Panc1 (cell line): Measurements from ENCODE around the gene SGCG. TPM values are rescaled to one million over a fixed set of nuclear protein-coding genes. Genes with fewer than 3 reads are reported as not detected.
"Not testable (repeated sequence)": the region's sequence is repeated elsewhere in the genome, so short reads cannot be mapped to it uniquely, and the experiment has no call there.

ENCODE experiments used
- ATAC-seq: fragments of 200-7000 bp; cut with Tn5 transposase; 2 replicates; pipeline ENCODE4 v1.9.1; 2020; ENCODE audit warnings: mild to moderate bottlenecking, moderate library complexity
- BruUV-seq: library from RNA; stranded (reverse); fragments of 400-500 nt; replicated peaks from 2 replicates; lab custom pipeline; 2021; lab: Mats Ljungman, UMichigan
- CTCF ChIA-PET: fragments of 300-600 bp; sonication (Branson Sonifier 250); formaldehyde crosslinking; loops from one replicate; lab custom pipeline; 2022; ENCODE audit warnings: antibody characterized with exemption; lab: Charles Lee
- POLR2A ChIA-PET: fragments of 300-600 bp; sonication (Branson Sonifier 250); formaldehyde crosslinking; loops from one replicate; lab custom pipeline; 2022; ENCODE audit warnings: antibody characterized with exemption; lab: Charles Lee
- DNase-seq: peaks from one replicate; pipeline ENCODE4 v3.0.0-alpha.2; 2010; ENCODE audit warnings: low read depth, low spot score
- H3K27ac ChIP-seq: 2 replicates; pipeline ENCODE4 v1.5.1; 2011; ENCODE audit warnings: mild to moderate bottlenecking, low read length, inconsistent platforms
- H3K27me3 ChIP-seq: fragments of 200-500 bp; sonication (Bioruptor generic); 2 replicates; pipeline ENCODE4 v1.6.0; 2014; ENCODE audit warnings: low read length, inconsistent platforms; ENCODE audit not compliant: control insufficient read depth, insufficient read depth
- H3K36me3 ChIP-seq: fragments of 200-500 bp; sonication (Bioruptor generic); 2 replicates; pipeline ENCODE4 v1.5.1; 2014; ENCODE audit warnings: inconsistent platforms, mild to moderate bottlenecking, low read length, moderate library complexity; ENCODE audit not compliant: control insufficient read depth, insufficient read depth
- H3K4me1 ChIP-seq: 2 replicates; pipeline ENCODE4 v1.5.1; 2011; ENCODE audit warnings: inconsistent platforms, mild to moderate bottlenecking, low read length, moderate library complexity; ENCODE audit not compliant: control insufficient read depth, insufficient read depth
- H3K4me3 ChIP-seq, 2 experiments: 2 replicates each; pipeline ENCODE4 v1.5.1; 2011 to 2012; ENCODE audit warnings: low read depth in 2 of 2, low read length in 2 of 2, mild to moderate bottlenecking in 2 of 2, inconsistent platforms in 1 of 2, moderate library complexity in 1 of 2
- H3K9me3 ChIP-seq: fragments of 200-500 bp; sonication (Bioruptor generic); 2 replicates; pipeline ENCODE4 v1.5.1; 2014; ENCODE audit warnings: low read depth, mild to moderate bottlenecking, inconsistent platforms, low read length, moderate library complexity; ENCODE audit not compliant: control insufficient read depth, insufficient read depth
- CTCF ChIP-seq: fragments of 450-650 bp; IDR thresholded peaks from 2 replicates; pipeline ENCODE4 v1.5.1; 2017; ENCODE audit warnings: mild to moderate bottlenecking
- POLR2AphosphoS5 ChIP-seq: IDR thresholded peaks from 2 replicates; pipeline ENCODE4 v1.6.1; 2012; ENCODE audit warnings: mild to moderate bottlenecking, low read depth, low read length, moderate library complexity
- REST ChIP-seq, 2 experiments: IDR thresholded peaks; 2 replicates each; pipeline ENCODE4 v1.6.1; 2011 to 2012; ENCODE audit warnings: low read depth in 2 of 2, control low read depth in 1 of 2, low read length in 1 of 2, mild to moderate bottlenecking in 1 of 2, moderate library complexity in 1 of 2; ENCODE audit not compliant: insufficient read depth in 1 of 2
- SIN3A ChIP-seq: IDR thresholded peaks from 2 replicates; pipeline ENCODE4 v1.6.1; 2012; ENCODE audit warnings: low read depth, mild to moderate bottlenecking, low read length, moderate library complexity, borderline replicate concordance; ENCODE audit not compliant: insufficient read depth
- TCF7L2 ChIP-seq: IDR thresholded peaks from 2 replicates; pipeline ENCODE4 v1.6.1; 2011; ENCODE audit warnings: mild to moderate bottlenecking, low read depth, low read length, inconsistent platforms
- in situ Hi-C: cut with HindIII; loops from 2 replicates; pipeline ENCODE4 v1.10.0; 2016; ENCODE audit warnings: low sequenced_read_pairs, low pct_unique_long_range_greater_than_20kb
- intact Hi-C: fragments of 100-400 bp; cut with micrococcal nuclease; formaldehyde crosslinking; loops from one replicate; pipeline ENCODE4 v1.10.0; 2022; ENCODE audit not compliant: unreplicated experiment
- total RNA-seq: library from RNA; stranded (reverse); gene quantifications from one replicate; pipeline ENCODE4 v1.2.1, GENCODE V29; 2021; ENCODE audit not compliant: unreplicated experiment

Gene SGCG
- total RNA-seq, 1 experiment from 2014 or later: not detected

DNA sequence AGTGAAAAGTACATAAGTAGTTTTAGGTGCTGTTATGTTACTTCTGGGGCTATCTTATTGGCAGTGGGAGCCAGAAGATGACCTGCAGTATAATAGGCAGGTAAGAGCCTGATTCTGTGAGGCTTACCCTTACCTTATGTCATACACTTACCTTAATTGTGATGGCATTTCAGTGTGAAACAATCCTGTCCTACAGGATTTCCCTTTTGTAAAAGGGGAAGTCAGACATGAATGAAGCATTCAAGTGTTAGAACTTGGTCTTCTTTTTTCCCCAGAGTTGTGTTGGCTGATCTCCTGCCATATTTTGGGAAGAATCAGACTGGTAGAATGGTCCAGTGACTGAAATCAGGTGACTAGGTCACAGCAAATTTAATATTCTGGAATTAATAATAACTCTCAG, 55.2 kb downstream of the SGCG start:
- intact Hi-C loops: no loop called here
- ChIA-PET CTCF (no interaction called here), POLR2A (no interaction called here)
- Histone ChIP-seq H3K9me3 (no peaks in the 10 kb centered on the region), H3K4me1 (no peaks in the 10 kb centered on the region), H3K27me3 (no peaks in the 10 kb centered on the region), H3K36me3 (no peaks in the 10 kb centered on the region), H3K4me3 (no peak overlapping the region), H3K27ac (no peak overlapping the region)
- BruUV-seq: no TSS peak
- DNase-seq (no peak), ATAC-seq (no peak)
- in situ Hi-C loops: no loop called here
- TF ChIP-seq POLR2AphosphoS5: no peak
- TF ChIP-seq CTCF: no peak
- TF ChIP-seq TCF7L2: no peak
- no peak for TF ChIP-seq REST (IDR thresholded peaks at IDR 0.05; ENCODE audit: insufficient read depth in 1 of 2, low read depth in 2 of 2, low read length in 1 of 2)
- no peak for TF ChIP-seq SIN3A

- CTCF ChIA-PET: no interaction called here
- H3K27me3 ChIP-seq: no peaks in the 10 kb centered on the region
- DNase-seq (no peak), ATAC-seq (no peak)
- BruUV-seq: no TSS peak
- in situ Hi-C loops (no loop called here), intact Hi-C loops (no loop called here)
- POLR2A ChIA-PET: no interaction called here
- H3K4me3 ChIP-seq: no peak overlapping the region
- H3K27ac ChIP-seq: no peak overlapping the region
- H3K9me3 ChIP-seq: no peaks in the 10 kb centered on the region
- no peaks in the 10 kb centered on the region for H3K4me1 ChIP-seq
- no peak for TF ChIP-seq SIN3A
- TF ChIP-seq REST (IDR thresholded peaks at IDR 0.05; ENCODE audit: insufficient read depth in 1 of 2, low read depth in 2 of 2, low read length in 1 of 2): no peak
- no peak for TF ChIP-seq TCF7L2
- TF ChIP-seq POLR2AphosphoS5: no peak
- TF ChIP-seq CTCF: no peak
- no peaks in the 10 kb centered on the region for H3K36me3 ChIP-seq
These were observed 62.3 kb downstream of the SGCG start for GRCh38 chr13:23243066-23243465.

- H3K27me3 ChIP-seq, ATAC-seq, intact Hi-C loops, H3K4me3 ChIP-seq, BruUV-seq, in situ Hi-C loops, DNase-seq, H3K4me1 ChIP-seq, H3K36me3 ChIP-seq, H3K27ac ChIP-seq, POLR2A ChIA-PET, CTCF ChIA-PET, H3K9me3 ChIP-seq: not testable (repeated sequence)
These were observed 67.6 kb downstream of the SGCG start for GRCh38 chr13:23248410-23248809.
